ENCODE measurements around the gene DMKN.

GRCh38 chr19:35559281-35559659 lies 45.8 kb upstream of the DMKN start:
- no peak for TF ChIP-seq POLR2AphosphoS5 (IDR thresholded peaks at IDR 0.05; ENCODE audit: low read depth, low read length)
- no peak for TF ChIP-seq POLR2A (IDR thresholded peaks at IDR 0.05; ENCODE audit: low read depth, low read length)

Data from GM12892 (cell line).